Stimulated activated CD4-positive, alpha-beta T cell treated with anti-CD3 and anti-CD28 coated beads, Interleukin-2, amount 100 ng/mL, for 48 hours (primary cell): ENCODE measurements around the gene RHBDF2.
A peak's percentile ranks its signal among the peaks of the same experiment; 100 is the strongest.

Experiments
- DNase-seq, 2 donors: peaks; one replicate each; pipeline ENCODE4 v3.0.0-alpha.2; 2020

RHBDF2 gene

DNA sequence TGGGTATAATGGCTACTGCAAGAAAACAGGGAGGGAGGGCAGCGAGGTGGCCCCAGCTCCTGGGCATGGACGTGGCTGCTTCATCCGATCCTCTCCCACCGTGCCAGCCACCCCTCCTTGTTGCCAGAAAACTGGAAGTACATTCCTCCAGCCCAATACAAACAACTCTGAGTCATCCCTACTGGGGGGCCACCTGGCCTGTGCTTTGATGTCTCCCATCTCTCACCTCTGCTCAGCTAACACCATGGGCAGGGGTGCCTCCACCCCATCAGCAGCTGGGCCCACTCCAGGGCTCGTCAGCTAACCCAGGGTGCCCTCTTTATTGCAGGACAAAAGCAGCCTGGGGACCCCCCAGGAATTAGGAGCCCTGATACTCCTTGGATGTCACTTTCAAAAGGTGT, 2.0 kb downstream of the RHBDF2 start:
- DNase-seq = no peak

DNA sequence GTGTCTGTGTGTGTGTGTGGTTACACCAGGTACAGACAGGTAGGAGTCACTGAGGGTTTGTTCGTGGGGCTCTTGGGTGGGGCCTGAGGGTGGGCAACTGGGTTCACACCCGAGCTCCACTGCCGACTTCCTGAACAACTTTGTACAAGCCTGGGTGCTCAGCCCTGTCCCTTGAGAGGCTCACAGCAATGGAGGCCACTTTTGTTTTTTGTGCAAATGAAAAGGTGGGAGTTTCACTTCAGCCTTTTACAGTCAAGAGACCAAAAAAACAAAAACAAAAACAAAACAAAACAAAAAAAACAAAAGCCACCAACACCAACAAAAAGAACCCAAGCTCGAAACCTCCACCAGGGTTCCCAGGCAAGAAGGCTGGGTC, 2.4 kb downstream of the RHBDF2 start:
- no peak for DNase-seq

DNA sequence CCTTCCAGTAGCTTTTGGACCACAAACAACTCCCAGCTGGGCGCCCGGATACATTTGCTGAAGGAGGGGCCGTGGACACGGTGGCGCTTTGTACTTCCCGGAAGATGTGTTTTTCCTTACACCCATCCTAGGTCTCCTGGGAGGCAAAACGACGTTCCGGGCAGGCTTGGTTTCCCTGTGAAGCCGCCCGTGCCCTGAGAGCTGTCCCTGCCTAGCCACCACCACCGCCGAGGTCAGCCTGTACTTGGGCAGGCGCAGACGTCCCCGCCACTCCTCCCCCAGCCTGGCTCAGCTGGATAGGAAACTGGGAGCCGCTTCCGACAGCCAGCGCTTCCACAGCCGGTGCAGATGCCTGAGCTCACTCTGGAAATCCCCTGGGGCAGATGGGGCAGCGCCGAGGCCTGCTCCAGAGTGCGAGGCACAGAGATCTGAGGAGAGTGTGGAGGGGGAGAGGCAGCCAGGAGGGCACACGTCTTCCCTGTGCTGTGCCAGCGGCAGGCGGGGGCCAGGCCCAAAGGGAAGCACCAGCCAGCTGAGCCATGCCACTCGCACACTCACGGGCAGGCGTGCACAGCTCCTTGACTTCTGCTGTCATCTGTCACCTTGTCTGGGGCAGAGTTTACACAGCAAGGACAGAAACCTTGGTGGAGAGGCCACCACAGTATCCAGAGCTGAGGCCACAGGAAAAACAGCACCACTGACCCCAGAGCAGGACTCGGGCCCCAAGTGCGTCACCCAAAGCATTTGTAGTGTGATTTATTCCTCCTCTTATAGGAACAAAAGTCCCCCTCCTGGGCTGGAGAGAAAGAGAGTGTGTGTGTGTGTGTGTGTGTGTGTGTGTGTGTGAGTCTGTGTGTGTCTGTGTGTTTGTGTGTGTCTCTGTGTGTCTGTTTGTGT, 3.0 kb downstream of the RHBDF2 start:
- DNase-seq = no peak

DNA sequence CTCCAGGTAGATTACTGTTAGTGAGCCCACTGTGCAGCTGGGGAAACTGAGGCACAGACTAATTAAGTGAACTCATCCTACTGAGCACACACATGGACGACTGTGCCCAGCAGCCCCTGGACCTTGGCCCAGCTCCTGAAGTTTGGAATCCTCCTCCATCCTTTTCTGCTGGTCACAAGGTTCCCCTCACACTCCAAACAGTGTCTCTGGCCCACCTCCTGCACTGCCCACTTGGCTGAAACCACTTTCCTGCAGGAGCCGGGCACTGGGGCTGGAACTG, 3.6 kb downstream of the RHBDF2 start:
- DNase-seq = no peak

DNA sequence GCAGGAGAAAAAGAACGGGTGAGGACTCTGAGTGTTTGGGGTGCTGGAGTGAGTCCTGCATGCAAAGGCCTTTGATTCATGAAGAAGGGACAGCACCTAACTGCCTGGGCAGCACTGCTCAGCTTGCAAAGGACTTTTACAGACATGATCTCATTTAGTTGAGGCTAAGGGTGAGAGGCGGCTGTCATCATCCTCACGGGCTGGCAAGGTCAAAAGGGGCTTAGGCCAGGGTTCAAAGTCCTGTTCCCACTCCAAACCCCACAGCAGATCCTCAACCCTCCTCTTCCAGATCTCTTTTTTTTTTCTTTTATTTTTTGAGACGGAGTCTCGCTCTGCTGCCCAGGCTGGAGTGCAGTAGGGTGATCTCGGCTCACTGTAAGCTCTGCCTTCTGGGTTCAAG, 4.8 kb downstream of the RHBDF2 start:
- DNase-seq = no peak

DNA sequence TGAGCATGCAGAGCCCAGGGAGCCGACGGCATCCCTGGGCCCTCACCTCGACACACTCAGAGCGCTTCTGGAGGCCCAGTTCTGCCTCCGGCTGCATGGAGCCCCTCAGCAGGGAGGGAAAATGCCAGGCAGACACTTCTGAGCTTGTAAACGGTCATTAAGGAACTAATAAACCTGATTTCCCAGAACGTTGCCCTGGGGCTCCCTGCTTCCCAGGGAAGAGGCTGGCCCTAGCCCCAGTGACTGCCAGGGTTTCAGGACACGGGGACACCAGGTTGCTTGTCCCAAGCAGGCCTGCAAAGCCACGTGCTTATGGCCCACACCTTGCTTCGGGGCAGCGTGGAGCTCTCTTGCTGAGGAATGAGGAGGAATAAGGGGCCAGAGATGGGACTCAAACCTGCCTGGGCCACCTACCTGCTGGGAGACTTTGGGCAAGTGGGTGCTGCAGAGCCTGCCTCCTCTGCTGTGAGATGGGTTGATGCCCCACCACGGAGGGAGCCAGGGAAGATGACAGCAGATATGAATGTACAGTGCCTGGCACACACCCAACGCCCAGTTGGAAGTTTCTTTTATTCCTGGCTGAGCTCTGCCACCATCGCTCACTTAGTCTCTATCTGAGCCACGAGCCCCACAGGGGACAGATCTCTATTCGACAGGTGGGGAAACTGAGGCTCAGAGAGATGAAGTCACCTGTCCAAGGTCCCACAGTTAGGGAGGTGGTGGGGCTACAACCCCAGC, 5.4 kb downstream of the RHBDF2 start:
- no peak for DNase-seq

DNA sequence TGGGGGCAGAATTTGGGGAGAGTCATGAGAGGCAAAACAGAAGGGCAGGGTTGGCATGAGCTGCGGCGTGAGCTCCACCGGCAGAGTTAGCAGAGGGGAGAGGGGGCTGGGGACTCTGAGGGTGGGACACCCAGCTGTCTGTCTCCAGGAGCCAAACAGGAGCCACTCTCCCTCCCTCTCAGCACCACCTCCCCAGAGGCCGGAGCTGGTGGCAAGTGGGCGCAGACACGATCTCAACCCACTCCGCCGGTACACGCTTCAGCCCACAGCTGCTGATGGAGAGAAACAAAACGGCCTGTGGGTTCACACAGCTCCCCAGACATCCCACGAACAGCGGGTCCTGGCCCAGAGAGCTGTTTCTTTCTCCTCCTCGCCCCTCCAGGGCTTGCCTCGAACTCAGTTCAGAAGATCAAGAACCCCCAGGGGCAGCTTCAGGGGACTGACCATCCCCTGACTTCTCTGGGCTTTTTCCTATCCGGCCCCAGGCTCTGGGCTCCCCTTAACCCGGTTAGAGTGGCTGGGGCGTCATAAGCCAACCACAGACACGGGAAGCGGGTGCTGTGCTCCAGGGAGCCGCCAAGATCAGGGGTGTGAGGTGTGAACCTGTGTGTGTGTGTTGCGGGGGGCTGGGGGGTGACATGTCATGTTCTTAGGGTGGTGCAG, 7.6 kb downstream of the RHBDF2 start:
- no peak for DNase-seq

DNA sequence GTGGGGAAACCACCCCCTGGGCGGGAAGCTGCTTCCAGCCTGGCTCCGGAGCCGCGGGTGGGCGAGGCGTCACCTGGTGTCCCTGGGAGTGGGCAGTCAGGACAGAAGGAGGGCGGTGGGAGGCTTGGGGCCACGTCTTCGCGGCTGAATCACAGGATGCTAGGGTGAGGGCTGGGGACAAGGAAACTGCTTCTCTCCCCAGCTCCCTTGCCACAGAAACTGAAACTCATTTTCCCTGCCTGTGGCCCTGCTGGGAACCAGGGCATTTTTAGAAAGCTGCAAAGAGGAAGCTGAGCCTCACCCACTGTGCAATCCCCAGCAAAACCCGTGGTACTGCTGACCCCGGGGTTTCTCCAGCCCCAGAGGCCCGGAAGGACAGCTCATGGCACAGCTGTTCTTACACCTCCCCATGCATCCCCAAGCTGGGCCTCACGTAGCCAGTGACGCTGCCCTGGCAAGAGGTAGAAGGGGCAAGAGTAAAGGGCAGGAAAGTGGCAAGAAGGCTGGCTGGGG, 8.2 kb downstream of the RHBDF2 start:
- DNase-seq = peak; percentile 16 to 39

DNA sequence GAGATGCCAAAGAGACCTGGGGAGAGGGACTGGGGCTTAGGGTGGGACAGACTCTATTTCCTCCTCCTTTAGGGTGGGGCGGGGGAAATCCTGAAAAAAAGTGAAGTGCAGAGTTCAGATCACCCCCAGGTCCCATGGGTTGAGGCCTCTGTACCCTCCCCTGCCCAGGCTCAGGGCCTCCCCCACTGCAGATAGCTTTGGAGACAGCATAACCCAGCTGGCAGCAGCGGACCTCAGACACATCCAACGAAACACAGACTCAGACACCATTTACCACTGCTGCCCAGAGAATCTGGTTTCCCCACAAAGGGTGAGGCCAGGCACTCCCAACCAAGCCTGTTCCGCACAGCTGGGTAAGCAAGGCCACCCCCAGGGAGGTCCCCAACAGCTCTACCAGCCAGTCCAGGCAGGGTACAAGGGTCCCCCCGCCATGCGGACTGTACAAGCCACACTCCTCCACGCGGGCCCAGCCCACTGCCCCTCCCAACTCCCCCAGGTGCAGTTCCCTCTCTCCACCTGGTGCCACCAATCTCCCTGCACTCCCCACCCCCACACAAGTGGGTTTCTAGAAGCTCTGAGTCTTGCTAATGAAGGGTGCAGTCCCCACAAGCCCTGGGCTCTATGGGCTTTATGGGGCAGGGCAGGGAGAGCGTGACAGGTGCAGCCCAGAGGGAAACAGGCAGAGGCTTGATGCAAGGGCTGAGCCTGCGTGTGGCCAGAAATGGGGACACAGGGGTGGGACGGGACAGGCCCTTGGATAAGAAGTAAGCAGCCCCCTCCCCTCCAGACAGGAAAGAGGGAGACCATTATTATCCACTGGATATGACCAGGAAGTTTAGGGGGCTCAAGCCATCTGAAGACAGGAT, 8.9 kb downstream of the RHBDF2 start:
- no peak for DNase-seq

DNA sequence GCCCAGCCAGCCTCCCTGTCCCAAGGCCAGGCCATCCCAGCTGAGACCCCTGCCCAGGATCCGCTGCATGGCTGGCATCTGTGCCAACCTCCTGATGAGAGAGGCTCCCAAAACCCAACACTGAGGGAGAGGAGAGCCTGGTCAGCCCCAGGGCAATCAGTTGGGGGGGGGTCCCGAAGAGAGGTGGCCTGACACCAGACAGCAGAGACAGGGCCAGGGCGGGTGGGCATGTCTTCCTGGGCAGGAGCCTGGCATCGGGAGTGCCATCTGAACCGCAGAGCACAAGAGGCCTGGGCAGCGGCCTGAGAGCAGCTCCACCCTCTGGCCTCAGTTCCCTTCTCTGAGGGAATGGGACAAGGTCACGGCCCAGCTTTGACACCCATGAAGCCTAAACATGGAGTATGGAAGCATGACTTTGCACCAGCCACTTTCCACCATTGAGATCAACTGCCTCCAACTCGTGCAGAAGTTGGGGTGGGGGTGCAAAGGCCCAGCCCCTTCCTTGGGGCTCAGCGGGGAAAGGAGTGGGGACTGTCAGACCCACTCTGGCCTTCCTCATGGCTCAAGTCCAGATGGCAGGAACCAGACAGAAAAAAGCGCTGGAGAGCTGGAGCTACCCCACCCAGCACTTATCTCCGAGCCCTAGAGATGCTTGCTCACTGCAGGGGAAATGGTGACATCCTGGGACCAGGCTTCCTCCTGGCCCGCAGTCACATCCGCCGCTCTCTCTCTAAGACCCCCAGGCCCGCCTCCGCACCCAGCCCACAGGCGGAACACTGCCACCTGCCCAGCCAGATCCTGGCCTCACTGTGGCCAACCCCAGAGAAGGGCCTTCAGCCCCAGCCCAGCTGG, 9.7 kb downstream of the RHBDF2 start:
- no peak for DNase-seq

DNA sequence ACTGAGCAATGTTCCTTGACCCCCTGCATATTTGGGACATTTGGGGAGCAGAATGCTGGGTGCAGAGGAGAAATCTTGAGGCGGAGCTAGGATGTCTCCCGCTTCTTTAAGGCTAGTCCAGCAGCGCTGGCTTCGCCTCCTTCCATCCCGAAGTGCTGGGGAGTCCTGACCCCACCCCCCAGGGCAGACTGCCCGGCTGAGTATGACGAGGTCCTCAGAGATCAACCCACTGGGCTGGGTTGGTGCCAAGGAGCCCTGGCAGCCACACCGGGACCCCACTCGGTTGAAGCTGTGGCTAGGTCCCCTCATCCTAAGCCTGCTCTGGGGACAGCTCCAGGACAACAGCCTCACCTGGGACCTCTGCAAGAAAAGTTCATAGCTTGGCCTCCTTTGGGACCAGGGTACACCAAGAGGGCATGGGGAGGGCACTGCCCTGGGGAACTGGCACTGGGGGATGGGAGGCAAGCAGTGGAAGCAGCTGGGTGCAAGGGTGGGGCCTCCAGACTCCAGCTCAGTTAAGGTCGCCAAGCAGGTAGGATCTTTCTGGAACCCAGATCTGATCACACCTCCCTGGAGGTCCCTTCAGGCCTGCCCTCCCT, 11.0 kb downstream of the RHBDF2 start:
- DNase-seq = no peak

DNA sequence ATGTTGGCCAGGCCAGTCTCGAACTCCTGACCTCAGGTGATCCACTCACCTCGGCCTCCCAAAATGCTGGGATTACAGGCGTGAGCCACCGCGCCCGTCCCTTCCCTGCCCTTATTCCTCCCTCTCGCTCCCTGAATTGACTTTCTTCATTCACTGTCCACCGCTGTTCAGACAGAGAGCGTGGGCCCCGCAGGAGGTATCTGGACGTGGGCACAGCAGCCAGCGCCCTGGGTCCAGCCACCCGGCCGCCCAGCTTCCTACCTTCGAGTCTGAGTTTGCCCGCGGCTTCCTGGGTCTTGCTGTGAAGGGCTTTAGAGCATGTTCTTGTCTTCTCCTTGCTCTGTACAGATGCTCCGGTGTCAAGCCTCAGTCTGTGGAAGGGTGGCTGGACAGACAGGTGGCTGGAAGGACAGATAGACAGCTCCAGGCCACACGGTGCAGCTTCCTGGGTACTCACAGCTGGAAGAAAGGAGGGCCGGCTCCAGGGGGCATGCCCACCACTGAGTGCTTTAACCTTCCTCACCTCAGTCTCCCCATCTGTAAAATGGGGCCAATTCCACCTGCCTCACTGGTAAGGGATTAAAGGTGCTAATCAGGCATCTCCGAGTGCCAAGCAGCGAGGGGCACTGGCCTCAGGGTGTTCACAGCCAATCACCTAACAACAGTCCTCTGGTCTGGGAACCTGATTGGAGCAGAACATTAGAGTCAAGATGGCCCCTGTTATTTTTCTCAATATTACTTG, 13.6 kb downstream of the RHBDF2 start:
- DNase-seq = no peak

DNA sequence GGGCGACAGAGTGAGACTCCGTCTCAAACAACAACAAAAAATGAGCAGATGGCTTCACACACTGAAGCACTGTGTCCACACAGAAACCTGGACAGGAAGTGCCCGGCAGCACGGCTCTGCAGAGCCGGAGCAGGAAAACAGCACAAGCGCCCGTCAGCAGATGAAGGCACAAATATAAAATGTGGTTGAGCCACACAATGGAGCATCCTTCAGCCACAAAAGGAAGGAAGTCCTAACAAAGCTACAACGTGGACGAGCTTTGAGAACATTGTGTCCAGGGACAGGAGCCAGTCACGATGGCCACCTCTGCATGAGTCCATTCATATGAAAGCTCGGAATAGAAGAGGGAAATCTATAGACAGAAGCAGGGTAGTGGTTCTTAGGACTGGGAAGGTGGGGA, 15.7 kb downstream of the RHBDF2 start:
- no peak for DNase-seq

DNA sequence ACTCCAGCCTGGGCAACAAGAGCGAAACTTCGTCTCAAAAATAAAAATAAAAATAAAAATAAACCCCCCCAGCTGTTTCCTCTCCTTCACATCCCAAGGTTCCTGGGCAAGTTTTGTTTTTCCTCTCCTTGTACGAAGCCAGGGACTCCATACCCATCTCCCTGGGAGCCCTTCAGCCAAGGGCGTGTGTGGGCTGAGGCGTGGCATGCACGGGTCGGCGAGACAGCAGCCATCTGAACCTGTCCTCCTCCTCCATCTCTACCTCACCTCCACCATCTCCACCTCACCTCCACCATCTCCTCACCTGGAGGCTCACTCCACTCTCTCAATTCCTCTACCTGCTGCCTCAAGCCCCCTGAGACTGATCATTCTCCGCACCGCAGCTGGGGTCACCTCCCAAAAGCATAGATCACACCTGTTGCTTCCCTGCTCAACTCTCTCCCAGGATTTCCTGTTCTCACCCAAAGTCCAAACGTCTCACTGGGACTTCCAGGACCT, 16.9 kb downstream of the RHBDF2 start:
- DNase-seq = no peak

DNA sequence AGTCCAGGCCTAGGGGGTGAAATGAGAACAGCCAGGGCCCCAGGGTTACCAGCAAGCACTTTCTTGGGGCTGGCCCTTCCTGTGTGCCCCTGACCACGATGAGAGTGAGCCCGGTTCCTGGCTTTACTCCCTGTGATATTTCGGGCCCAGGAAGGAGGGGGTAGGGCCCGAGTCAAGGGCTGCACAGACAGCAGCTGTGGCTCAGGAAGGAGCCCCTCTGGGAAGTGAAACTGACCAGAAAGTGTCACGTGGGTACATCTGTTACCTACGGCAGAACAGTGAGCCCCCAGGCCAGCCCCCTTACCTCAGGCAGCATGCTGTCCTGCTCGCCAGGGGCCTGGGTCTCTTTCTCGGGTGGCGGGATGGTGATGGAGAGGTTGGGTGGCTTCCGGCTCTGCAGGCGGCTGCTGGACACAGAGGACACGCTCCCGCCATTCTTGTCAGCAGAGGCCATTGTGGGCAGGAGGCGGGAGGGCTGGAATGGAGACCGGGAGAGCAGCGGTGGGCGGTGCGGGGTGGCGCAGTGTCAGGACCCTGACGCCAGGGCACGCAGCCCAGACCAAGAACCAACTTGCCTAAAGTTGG, 20.1 kb downstream of the RHBDF2 start:
- DNase-seq = no peak

DNA sequence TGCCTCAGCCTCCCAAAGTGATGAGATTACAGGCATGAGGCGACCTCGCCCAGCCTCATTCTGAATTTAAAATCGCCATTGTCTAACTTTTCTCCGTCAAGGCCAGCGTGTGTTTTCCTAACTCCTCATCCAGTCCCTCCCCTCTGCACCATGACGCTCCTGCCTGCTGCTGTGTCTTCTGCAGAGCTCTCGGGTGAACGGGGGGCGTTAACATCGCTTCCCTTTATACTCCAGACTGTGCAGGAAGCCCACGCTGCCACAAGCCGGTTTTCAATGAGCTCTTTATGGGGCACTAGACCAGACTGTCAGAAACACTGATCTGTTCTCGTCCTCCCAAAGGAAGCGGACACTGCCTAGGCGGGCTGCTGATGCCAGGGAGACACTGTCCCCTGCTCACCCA, 20.6 kb downstream of the RHBDF2 start:
- DNase-seq = no peak

DNA sequence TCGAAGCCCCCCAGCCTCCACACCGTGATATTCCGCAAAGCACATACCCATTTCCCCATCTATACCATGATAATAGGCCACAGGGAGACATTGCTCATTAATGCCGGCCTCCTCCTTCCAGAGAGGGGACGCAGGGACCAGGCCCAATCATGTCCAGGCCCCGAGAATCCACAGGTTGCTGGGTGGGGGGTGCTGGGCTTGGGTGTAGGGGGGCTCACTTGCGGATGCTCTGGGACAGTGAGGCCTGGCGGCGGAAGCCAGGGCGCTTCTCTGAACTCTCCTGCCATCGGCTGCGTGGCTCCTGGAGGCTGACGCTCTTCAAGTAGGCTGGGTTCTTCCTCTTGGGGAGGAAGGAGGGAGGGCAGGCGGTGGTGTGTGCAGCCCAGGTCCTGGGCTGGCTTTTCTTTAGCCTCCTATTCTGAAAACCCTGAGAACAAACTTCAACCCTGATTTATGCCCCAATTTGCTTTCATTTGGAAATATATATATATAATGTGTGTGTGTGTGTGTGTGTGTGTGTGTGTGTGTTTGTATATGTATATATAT, 21.6 kb downstream of the RHBDF2 start:
- no peak for DNase-seq

DNA sequence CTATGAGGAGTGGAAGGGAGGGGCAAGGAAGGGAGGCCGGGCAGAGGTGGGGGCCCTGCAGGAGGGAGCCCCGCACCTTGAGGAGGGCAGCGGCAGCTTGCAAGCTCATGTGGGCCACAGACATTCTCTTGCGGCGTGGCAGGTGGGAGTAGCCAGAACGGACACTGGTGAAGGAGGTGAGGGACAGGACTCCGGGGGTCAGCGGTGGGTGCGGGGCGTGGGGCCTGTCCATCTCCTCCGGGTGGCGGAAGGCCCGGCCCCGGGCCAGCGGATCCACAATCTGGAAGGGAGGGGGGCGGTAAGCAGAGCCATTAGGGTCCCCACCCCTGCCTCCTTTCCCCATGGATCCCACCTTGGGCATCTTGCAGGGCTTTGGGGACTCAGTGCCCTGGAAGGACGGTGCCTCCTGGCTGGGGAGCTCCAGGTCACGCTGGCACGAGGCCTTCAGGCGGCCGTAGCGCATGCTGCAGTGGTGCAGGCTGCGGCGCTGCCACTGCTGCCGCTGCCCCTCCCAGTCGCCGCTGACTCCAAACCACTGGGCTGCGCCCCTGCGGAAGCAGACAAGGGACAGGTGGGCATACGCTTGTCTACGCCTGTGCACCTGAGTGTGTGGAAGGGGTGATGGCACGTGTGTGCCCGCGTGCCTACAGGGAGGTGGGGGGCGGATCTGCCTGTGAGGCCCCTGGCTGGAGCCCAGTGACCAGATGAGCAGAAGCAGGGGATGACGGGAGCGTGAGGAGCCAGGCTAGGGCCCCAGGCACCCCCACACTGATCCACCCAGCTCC, 22.3 kb downstream of the RHBDF2 start:
- DNase-seq = no peak

DNA sequence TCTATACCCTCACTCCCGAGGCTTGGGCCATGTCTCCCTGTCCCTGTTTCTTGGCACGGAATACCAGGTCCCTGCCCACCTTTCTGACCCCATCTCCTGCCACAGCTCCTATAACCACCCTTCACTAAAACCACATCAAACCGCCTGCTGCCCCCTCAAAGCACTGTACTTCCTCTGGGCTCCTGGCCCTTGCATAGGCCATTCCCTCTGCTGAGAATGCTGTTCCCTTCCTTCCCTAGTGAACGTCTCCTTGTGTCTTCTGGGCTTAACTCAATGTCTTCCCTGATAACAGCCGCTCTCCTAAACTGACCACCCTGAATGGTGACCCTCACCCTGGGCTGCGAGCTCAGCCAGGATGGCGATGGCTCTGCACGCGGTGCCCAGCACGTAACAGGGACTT, 23.1 kb downstream of the RHBDF2 start:
- no peak for DNase-seq
